ENCODE results near the gene ZNF341.

GRCh38 chr20:33716498-33716897 is 15.3 kb upstream of the ZNF341 start:
- no peak for TF ChIP-seq CTCF (optimal IDR thresholded peaks at IDR 0.05 in 1 of 3, IDR thresholded peaks at IDR 0.05 in 1 of 3, conservative IDR thresholded peaks at IDR 0.05 in 1 of 3; ENCODE audit: extremely low read depth in 1 of 3, insufficient read depth in 2 of 3, low read length in 3 of 3)
- no peak for TF ChIP-seq EZH2 (IDR thresholded peaks at IDR 0.05; ENCODE audit: low read length)

Measured in keratinocyte (primary cell).